CD4-positive, alpha-beta T cell treated with Interleukin-15 for 1 hour (primary cell): ENCODE results near the gene TCERG1L.

Source experiments
- DNase-seq: peaks from one replicate; pipeline ENCODE4 v3.0.0-alpha.2; 2020

TCERG1L gene

GRCh38 chr10:131053192-131053591 lies 258.3 kb downstream of the TCERG1L start:
- no peak for DNase-seq

- DNase-seq = no peak
Measured at GRCh38 chr10:131050162-131050766, 261.3 kb downstream of the TCERG1L start.

- DNase-seq = no peak
Measured at GRCh38 chr10:131049016-131049415, 262.5 kb downstream of the TCERG1L start.

GRCh38 chr10:131048606-131049005 lies 262.9 kb downstream of the TCERG1L start:
- DNase-seq = no peak

GRCh38 chr10:131047501-131047900 lies 264.0 kb downstream of the TCERG1L start:
- DNase-seq = no peak

DNA sequence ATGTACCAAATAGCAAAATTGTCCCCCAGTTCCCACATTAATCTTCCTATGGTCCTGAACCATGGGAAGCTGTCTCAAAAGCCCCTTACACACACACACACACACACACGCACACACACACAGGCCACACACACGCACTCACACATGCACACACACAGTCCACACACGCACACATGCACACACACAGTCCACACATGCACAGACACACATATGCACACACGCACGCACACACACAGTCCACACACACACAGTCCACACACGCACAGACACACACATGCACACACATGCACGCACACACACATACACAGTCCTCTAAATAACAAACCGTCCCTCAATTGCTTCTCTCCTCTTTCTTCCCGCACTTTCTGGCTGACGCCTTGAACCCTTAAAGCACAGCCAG lies 265.3 kb downstream of the TCERG1L start:
- no peak for DNase-seq

- no peak for DNase-seq
Measured at GRCh38 chr10:131044379-131045111, 267.0 kb downstream of the TCERG1L start.

- no peak for DNase-seq
Measured at GRCh38 chr10:131043039-131043691, 268.4 kb downstream of the TCERG1L start.
